IPS DF 6.9 (cell line): ENCODE results near the gene SLC35G6.

Experiments used
- DNase-seq: peaks from one replicate; pipeline ENCODE4 v3.0.0-alpha.2; 2013; ENCODE audit warnings: low read depth, low spot score
- H3K27ac ChIP-seq: one replicate; pipeline ENCODE4 v1.5.1; 2013; ENCODE audit warnings: low read length, control low read depth
- H3K27me3 ChIP-seq: 2 replicates; pipeline ENCODE4 v1.6.1; 2013; ENCODE audit warnings: mild to moderate bottlenecking, low read length; ENCODE audit not compliant: control insufficient read depth, insufficient read depth
- H3K36me3 ChIP-seq: 2 replicates; pipeline ENCODE4 v1.6.1; 2013; ENCODE audit warnings: low read length; ENCODE audit not compliant: control insufficient read depth, insufficient read depth
- H3K4me1 ChIP-seq: 2 replicates; pipeline ENCODE4 v1.6.1; 2013; ENCODE audit warnings: low read length; ENCODE audit not compliant: control insufficient read depth, insufficient read depth
- H3K4me3 ChIP-seq: 2 replicates; pipeline ENCODE4 v1.5.1; 2013; ENCODE audit warnings: mild to moderate bottlenecking, low read length
- H3K9me3 ChIP-seq: 2 replicates; pipeline ENCODE4 v1.6.1; 2013; ENCODE audit warnings: low read length, inconsistent platforms; ENCODE audit not compliant: control insufficient read depth, insufficient read depth
- WGBS: extraction: QIAGEN DNeasy Blood & Tissue Kit; methylation state at CpG from one replicate; pipeline ENCODE4 v1.1.7; 2013; ENCODE audit warnings: mixed read lengths, missing lambda C conversion rate; ENCODE audit not compliant: insufficient read length, insufficient coverage; 5-methylcytosine and 5-hydroxymethylcytosine counted together

The SLC35G6 gene

DNA sequence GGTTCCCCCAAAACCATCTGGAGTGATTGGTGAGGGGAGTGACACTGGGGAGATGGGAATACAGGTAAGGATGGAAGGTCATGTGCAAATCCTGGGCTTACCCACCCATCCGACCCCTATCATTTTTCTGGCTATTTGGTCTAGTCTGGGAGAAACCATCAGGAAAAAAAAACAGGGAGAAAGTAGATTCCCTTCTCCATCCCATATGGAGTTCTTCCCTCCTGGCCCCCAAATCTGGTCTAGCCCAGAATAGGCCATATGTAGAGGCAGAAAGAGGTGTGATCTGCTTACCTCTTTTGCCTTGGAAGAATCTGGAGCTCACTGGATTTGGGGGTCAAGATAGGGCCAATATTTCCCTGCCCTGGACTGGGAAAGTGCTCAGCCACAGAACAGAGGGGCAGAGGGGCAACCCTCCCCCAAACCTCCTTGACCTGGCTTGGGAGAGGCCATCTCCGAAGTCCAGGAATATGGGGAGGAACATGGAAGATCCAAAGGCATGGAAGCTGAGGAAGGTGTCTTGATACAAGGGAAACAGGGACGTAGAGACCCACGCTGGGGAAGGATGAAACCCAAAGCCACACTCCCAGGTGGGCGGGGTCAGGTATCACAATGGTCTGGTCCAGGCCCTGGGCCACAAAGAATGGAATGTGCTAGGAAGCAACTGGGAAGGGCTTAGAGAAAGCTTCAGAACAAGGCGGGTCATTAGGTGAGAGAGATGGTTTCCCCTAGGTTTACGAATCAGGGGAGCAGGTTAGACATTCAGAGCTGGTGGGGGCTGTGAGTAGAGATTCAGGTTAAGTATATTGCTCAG is 20.2 kb upstream of the SLC35G6 start:
- H3K4me3 ChIP-seq = no peak overlapping the region
- peaks cover 3% of the 10 kb centered on the region for H3K4me1 ChIP-seq
- peaks cover 10% of the 10 kb centered on the region; the same call in 1 of the 2 replicates for H3K36me3 ChIP-seq
- H3K9me3 ChIP-seq = no peaks in the 10 kb centered on the region
- DNase-seq = no peak
- no peaks in the 10 kb centered on the region for H3K27me3 ChIP-seq
- no peak overlapping the region for H3K27ac ChIP-seq
- WGBS = no CpG with 5 or more reads among the region's 7 CpGs

- Histone ChIP-seq H3K9me3 (no peaks in the 10 kb centered on the region), H3K27ac (no peak overlapping the region), H3K4me1 (peaks cover 3% of the 10 kb centered on the region), H3K4me3 (no peak overlapping the region), H3K27me3 (no peaks in the 10 kb centered on the region), H3K36me3 (peaks cover 10% of the 10 kb centered on the region; the same call in 1 of the 2 replicates)
- WGBS = 100% methylated on average over 3 of the region's 44 CpGs
- DNase-seq = no peak
These were observed 18.5 kb upstream of the SLC35G6 start for GRCh38 chr17:7462474-7463371.

DNA sequence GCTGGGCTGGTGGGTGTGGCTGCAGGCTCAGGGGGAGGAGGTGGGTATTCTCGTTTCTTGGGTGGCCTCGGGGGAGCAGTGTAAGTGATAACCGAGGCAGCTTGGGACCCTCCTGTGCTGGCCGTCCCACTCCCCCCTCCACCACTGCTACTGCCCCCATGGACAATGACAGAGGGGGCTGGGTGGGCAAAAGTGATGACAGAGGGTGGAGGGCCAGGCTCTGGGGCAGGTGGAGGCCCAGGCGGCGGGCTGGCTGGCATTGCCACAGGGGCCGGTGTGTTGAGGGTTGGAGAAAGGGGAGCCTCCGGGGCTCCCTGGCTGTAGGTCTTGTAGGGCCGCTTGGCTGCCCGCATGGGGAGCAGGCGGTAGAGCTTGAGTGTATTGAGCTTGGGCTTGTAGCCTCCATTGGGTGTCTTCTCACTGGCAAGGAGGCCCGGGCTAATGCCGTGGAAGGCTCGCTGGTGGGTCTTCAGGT is 17.8 kb upstream of the SLC35G6 start:
- Histone ChIP-seq H3K27ac (no peak overlapping the region), H3K4me1 (peaks cover 3% of the 10 kb centered on the region), H3K27me3 (no peaks in the 10 kb centered on the region), H3K9me3 (no peaks in the 10 kb centered on the region), H3K4me3 (no peak overlapping the region), H3K36me3 (peaks cover 10% of the 10 kb centered on the region; the same call in 1 of the 2 replicates)
- no CpG with 5 or more reads among the region's 14 CpGs for WGBS
- no peak for DNase-seq

DNA sequence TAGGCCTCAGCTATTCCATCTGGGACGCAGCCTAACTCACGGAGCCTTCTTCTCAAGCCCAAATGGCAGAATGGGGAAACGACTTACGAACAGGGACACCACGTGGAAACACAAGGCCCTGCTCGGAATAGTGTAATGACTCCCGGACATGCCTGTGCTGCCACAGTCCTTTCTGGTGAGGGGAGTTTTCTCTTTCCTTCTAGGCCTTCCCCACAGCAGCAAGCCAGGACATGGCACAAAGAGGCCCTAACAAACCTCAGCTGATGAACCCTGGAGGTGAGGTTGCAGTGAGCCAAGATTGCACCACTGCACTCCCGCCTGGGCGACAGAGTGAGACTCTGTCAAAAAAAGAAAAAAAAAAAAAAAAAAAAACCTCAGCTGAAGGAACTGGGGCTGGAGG is 17.2 kb upstream of the SLC35G6 start:
- peaks cover 3% of the 10 kb centered on the region for H3K4me1 ChIP-seq
- no peak for DNase-seq
- H3K27ac ChIP-seq = no peak overlapping the region
- no peaks in the 10 kb centered on the region for H3K9me3 ChIP-seq
- H3K36me3 ChIP-seq = peaks cover 10% of the 10 kb centered on the region; the same call in 1 of the 2 replicates
- no CpG with 5 or more reads among the region's 9 CpGs for WGBS
- no peak overlapping the region for H3K4me3 ChIP-seq
- no peaks in the 10 kb centered on the region for H3K27me3 ChIP-seq

DNA sequence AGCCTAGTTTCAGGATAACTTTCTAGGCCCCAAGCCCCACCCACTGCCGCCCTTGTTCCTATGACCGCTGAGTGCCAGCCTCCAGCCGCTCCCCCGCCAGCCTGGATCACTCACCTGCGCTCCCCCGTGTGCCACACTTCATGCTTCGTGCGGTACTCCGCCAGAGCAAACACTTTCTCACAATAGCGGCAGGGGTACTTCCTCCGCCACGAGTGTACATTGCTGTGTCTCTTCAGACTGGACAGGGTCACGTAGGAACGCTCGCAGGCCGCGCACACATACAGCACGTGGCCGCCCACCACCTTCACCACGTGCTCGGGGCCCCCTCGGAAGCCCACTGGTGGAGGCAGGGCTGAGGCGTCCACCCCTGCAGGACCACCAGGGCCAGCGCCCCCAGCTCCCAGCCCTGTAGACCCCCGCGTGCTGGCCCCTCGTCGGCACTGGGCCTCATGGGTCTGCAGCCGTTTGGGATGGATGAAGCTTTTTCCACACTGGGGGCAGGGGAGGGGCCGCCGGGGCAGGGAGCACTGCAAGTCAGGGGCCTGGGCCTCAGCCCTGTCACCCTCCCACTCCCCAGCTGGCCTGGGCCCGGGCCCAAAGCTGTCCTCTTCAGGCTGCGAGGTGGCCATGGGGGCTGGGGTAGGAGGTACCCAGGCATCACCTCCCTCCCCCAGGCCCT is 15.5 kb upstream of the SLC35G6 start:
- Histone ChIP-seq H3K4me3 (no peak overlapping the region), H3K27ac (no peak overlapping the region), H3K9me3 (no peaks in the 10 kb centered on the region), H3K36me3 (peaks cover 10% of the 10 kb centered on the region; the same call in 1 of the 2 replicates), H3K27me3 (no peaks in the 10 kb centered on the region), H3K4me1 (peaks cover 3% of the 10 kb centered on the region)
- no CpG with 5 or more reads among the region's 33 CpGs for WGBS
- DNase-seq = no peak

DNA sequence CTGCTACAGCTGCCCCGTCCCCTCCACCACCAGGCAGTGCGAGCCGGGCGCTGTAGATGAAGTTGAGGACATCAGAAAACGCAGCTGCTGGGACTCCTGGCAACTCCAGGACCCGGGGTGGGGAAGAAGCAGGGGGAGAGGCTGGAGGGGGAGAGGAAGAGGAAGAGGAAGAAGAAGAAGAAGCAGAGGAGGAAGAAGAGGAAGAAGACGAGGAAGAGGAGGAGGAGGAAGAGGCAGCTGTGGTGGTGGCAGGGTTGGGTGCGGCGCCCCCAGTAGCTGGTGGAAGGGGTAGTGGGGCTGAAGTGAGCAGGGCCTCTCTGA is 15.0 kb upstream of the SLC35G6 start:
- H3K9me3 ChIP-seq = no peaks in the 10 kb centered on the region
- no CpG with 5 or more reads among the region's 9 CpGs for WGBS

GRCh38 chr17:7466639-7467341 is 14.5 kb upstream of the SLC35G6 start:
- Histone ChIP-seq H3K27me3 (no peaks in the 10 kb centered on the region), H3K9me3 (no peaks in the 10 kb centered on the region), H3K4me1 (no peaks in the 10 kb centered on the region; the same call in 1 of the 2 replicates), H3K27ac (no peak overlapping the region), H3K4me3 (no peak overlapping the region), H3K36me3 (peaks cover 10% of the 10 kb centered on the region; the same call in 1 of the 2 replicates)
- WGBS = no CpG with 5 or more reads among the region's 16 CpGs
- DNase-seq = no peak

More for the DNA sequence above, 15.0 kb upstream of the SLC35G6 start:
- no peaks in the 10 kb centered on the region for H3K27me3 ChIP-seq
- H3K4me3 ChIP-seq = no peak overlapping the region
- H3K4me1 ChIP-seq = peaks cover under 1% of the 10 kb centered on the region
- peaks cover 10% of the 10 kb centered on the region; the same call in 1 of the 2 replicates for H3K36me3 ChIP-seq
- no peak for DNase-seq
- no peak overlapping the region for H3K27ac ChIP-seq

- Histone ChIP-seq H3K4me1 (no peaks in the 10 kb centered on the region), H3K36me3 (peaks cover 7% of the 10 kb centered on the region; the same call in 1 of the 2 replicates), H3K27me3 (no peaks in the 10 kb centered on the region), H3K27ac (no peak overlapping the region), H3K4me3 (no peak overlapping the region), H3K9me3 (no peaks in the 10 kb centered on the region)
- no CpG with 5 or more reads among the region's 3 CpGs for WGBS
- no peak for DNase-seq
These were observed 13.7 kb upstream of the SLC35G6 start for GRCh38 chr17:7467498-7467897.

DNA sequence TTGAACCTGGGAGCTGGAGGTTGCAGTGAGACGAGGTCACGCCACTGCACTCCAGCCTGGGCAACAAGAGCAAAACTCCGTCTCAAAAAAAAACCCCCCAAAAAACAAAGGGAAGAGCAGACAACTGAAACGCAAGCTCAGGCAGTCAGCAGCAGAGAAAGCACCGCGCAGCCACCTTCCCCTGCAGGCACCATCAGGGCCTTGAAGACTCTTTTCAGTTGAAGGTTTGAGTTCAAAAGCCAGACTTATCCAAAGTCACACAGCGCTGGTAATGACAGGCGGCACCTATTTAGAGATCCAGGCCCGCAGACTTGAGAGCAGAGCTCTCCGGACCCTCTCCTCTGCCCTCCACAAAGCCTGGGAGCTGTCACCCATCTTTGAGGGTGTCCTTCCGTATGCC is 13.0 kb upstream of the SLC35G6 start:
- Histone ChIP-seq H3K27me3 (no peaks in the 10 kb centered on the region), H3K9me3 (no peaks in the 10 kb centered on the region), H3K36me3 (0 out of 2 replicates have a peak, but pooled peaks cover 4% of the 10 kb centered on the region), H3K4me1 (no peaks in the 10 kb centered on the region), H3K4me3 (no peak overlapping the region), H3K27ac (no peak overlapping the region)
- DNase-seq = no peak
- no CpG with 5 or more reads among the region's 11 CpGs for WGBS
